Measurements from ENCODE around the gene PANK1.

PANK1 gene

DNA sequence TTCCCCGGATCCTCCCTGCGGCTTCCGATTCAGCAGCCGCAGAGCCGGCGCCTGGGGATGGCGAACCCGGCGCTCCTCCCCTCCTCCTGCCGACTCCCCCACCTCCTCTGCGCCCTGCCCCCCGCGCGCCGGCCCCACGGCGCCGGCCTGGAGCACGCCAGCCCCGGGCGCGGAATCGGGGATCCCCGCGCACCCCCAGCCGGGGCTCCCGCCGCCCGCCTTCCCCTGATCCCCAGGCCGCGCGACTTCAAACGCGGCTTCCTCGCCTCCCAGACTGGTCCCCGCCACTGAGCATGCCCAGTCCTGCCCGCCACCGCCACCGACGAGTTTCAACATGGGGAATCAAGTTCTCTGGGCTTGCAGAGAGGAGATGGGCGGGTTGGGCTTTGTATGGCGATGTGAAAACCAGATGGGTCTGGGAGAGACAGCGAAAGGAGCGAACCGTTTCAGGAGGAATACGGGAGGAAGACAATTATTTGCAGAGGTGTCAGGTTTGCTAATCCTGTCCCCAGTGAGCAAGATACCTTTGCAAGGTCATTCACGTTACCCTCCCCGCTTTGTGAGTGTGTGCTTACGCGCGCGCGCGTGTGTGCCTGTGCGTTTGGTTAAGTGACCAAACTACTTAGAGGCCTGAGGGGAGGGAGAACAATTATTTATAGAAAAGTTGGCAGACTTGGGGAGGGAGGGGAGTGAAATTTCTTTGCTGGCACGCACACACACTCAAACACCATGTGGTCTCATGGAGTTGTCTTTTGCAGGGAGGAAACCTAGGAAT, at the start of gene PANK1 (continued):
- 0 out of 2 replicates have a peak, but pooled peaks have one; percentile 16 for TF ChIP-seq ZNF660 (tag by site-specific recombination; IDR thresholded peaks at IDR 0.05)
- peak; percentile 83 for TF ChIP-seq SP7 (tag by site-specific recombination; IDR thresholded peaks at IDR 0.05)
- no peak for TF ChIP-seq ZNF549 (tag by site-specific recombination; IDR thresholded peaks at IDR 0.05)
- TF ChIP-seq, protein P1, sequence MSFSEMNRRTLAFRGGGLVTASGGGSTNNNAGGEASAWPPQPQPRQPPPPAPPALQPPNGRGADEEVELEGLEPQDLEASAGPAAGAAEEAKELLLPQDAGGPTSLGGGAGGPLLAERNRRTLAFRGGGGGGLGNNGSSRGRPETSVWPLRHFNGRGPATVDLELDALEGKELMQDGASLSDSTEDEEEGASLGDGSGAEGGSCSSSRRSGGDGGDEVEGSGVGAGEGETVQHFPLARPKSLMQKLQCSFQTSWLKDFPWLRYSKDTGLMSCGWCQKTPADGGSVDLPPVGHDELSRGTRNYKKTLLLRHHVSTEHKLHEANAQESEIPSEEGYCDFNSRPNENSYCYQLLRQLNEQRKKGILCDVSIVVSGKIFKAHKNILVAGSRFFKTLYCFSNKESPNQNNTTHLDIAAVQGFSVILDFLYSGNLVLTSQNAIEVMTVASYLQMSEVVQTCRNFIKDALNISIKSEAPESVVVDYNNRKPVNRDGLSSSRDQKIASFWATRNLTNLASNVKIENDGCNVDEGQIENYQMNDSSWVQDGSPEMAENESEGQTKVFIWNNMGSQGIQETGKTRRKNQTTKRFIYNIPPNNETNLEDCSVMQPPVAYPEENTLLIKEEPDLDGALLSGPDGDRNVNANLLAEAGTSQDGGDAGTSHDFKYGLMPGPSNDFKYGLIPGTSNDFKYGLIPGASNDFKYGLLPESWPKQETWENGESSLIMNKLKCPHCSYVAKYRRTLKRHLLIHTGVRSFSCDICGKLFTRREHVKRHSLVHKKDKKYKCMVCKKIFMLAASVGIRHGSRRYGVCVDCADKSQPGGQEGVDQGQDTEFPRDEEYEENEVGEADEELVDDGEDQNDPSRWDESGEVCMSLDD (tag by site-specific recombination; IDR thresholded peaks at IDR 0.05): peak; percentile 64; the same call in 1 of the 2 replicates
- peak; percentile 18; the same call in 1 of the 2 replicates for TF ChIP-seq ZSCAN23 (tag by site-specific recombination; IDR thresholded peaks at IDR 0.05)
- 0 out of 2 replicates have a peak, but pooled peaks have one; percentile 23 for TF ChIP-seq ZNF146 (tag by site-specific recombination; IDR thresholded peaks at IDR 0.05)
- TF ChIP-seq, protein P2, sequence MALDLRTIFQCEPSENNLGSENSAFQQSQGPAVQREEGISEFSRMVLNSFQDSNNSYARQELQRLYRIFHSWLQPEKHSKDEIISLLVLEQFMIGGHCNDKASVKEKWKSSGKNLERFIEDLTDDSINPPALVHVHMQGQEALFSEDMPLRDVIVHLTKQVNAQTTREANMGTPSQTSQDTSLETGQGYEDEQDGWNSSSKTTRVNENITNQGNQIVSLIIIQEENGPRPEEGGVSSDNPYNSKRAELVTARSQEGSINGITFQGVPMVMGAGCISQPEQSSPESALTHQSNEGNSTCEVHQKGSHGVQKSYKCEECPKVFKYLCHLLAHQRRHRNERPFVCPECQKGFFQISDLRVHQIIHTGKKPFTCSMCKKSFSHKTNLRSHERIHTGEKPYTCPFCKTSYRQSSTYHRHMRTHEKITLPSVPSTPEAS (tag by site-specific recombination; IDR thresholded peaks at IDR 0.05): peak; percentile 97

DNA sequence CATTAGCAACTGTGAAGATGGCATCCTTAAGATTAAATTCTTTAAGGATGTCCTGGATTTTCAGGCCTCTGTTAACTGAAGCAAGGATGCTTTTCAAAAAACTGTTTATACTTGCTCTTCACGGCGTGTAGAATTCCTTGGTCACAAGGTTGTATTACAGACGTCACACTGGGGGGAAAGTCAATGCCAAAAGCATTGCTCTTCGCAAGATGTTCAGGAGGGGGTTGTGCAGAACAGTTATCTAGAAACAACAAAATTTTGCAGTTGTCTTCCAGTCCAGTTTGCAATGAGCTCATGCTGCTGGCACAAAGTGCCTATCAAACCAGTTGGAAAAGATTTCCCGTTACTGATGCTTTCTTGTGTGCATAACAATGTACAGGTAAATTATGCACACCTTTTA, 48.1 kb upstream of the PANK1 start:
- Histone ChIP-seq H3K27ac (ENCODE audit: extremely low read depth, low read depth, low read length) (no peak overlapping the region), H3K36me3 (ENCODE audit: control insufficient read depth in 2 of 2, insufficient read depth in 1 of 2, low read length in 2 of 2) (no peaks in the 10 kb centered on the region), H3K4me1 (ENCODE audit: control insufficient read depth, insufficient read depth, low read length) (no peaks in the 10 kb centered on the region), H3K9me3 (ENCODE audit: control insufficient read depth, insufficient read depth, low read depth, low read length) (no peaks in the 10 kb centered on the region), H3K4me3 (ENCODE audit: low read depth, low read length) (no peak overlapping the region)
- POLR2A ChIA-PET: interaction anchor here (3.8 kb wide), 1 partner anchor 8 kb away, joined by 18 read pairs; the partner anchor contains the start of gene KIF20B
- TF ChIP-seq ZNF16 (tag by site-specific recombination; IDR thresholded peaks at IDR 0.05; ENCODE audit: low read depth) (no peak), ZNF624 (tag by site-specific recombination; IDR thresholded peaks at IDR 0.05) (no peak), OSR2 (tag by site-specific recombination; IDR thresholded peaks at IDR 0.05) (no peak), ZNF138 (tag by site-specific recombination; IDR thresholded peaks at IDR 0.05; ENCODE audit: borderline replicate concordance) (no peak), TCF7L2 (IDR thresholded peaks at IDR 0.05; ENCODE audit: borderline replicate concordance, low read depth, low read length) (no peak), ZNF776 (tag by site-specific recombination; IDR thresholded peaks at IDR 0.05; ENCODE audit: borderline replicate concordance) (no peak), ZNF600 (tag by site-specific recombination; IDR thresholded peaks at IDR 0.05) (no peak), ZNF571 (tag by site-specific recombination; IDR thresholded peaks at IDR 0.05) (no peak), ZNF341 (tag by site-specific recombination; IDR thresholded peaks at IDR 0.05; ENCODE audit: low read depth) (no peak), SCRT1 (tag by site-specific recombination; IDR thresholded peaks at IDR 0.05; ENCODE audit: borderline replicate concordance) (no peak), ZNF629 (tag by site-specific recombination; IDR thresholded peaks at IDR 0.05) (no peak), ZNF266 (tag by site-specific recombination; IDR thresholded peaks at IDR 0.05; ENCODE audit: low read depth) (no peak)
- CTCF ChIA-PET: no interaction called here

DNA sequence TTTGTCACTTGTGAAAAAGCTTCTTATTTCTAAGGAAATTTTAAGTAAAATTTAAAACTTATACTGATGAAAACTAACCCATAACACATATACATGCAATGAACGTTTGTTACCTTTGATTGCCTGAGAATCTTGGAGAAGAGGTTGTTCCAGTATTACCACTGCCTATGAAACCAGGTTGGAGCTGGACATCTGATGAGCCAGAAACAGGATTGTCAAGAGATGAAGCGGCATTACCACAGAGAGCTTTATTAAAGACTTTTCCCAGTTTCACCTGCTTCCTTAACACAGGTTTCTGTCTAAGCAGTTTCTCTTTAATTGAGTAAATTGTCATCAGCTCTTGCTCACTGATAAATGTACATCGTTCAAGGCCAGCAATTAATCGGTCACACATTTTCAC, 47.4 kb upstream of the PANK1 start:
- H3K4me3 ChIP-seq (ENCODE audit: low read depth, low read length): no peak overlapping the region
- ChIA-PET CTCF (interaction anchor here (0.7 kb wide), 1 partner anchor 56 kb away, joined by 3 read pairs; no protein-coding TSS in a partner anchor), POLR2A (interaction anchor here (1.0 to 3.8 kb wide), 2 partner anchors 9 to 49 kb away, joined by 3 to 18 read pairs; partner anchors contain the start of gene KIF20B)
- H3K9me3 ChIP-seq (ENCODE audit: control insufficient read depth, insufficient read depth, low read depth, low read length): no peaks in the 10 kb centered on the region
- H3K27ac ChIP-seq (ENCODE audit: extremely low read depth, low read depth, low read length): no peak overlapping the region
- H3K36me3 ChIP-seq (ENCODE audit: control insufficient read depth in 2 of 2, insufficient read depth in 1 of 2, low read length in 2 of 2): no peaks in the 10 kb centered on the region
- no peaks in the 10 kb centered on the region for H3K4me1 ChIP-seq (ENCODE audit: control insufficient read depth, insufficient read depth, low read length)
- TF ChIP-seq ZNF501 (tag by site-specific recombination; IDR thresholded peaks at IDR 0.05) (no peak), ZNF311 (tag by site-specific recombination; IDR thresholded peaks at IDR 0.05; ENCODE audit: borderline replicate concordance) (no peak), ZFP41 (tag by site-specific recombination; IDR thresholded peaks at IDR 0.05; ENCODE audit: borderline replicate concordance) (no peak), ZNF335 (tag by site-specific recombination; conservative IDR thresholded peaks at IDR 0.05) (no peak), ZNF292 (tag by site-specific recombination; IDR thresholded peaks at IDR 0.05; ENCODE audit: borderline replicate concordance, low read depth) (no peak), RBAK (tag by site-specific recombination; IDR thresholded peaks at IDR 0.05) (no peak)
- TF ChIP-seq, protein P3, sequence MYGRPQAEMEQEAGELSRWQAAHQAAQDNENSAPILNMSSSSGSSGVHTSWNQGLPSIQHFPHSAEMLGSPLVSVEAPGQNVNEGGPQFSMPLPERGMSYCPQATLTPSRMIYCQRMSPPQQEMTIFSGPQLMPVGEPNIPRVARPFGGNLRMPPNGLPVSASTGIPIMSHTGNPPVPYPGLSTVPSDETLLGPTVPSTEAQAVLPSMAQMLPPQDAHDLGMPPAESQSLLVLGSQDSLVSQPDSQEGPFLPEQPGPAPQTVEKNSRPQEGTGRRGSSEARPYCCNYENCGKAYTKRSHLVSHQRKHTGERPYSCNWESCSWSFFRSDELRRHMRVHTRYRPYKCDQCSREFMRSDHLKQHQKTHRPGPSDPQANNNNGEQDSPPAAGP (tag by site-specific recombination; IDR thresholded peaks at IDR 0.05): no peak
- TF ChIP-seq, protein P4, sequence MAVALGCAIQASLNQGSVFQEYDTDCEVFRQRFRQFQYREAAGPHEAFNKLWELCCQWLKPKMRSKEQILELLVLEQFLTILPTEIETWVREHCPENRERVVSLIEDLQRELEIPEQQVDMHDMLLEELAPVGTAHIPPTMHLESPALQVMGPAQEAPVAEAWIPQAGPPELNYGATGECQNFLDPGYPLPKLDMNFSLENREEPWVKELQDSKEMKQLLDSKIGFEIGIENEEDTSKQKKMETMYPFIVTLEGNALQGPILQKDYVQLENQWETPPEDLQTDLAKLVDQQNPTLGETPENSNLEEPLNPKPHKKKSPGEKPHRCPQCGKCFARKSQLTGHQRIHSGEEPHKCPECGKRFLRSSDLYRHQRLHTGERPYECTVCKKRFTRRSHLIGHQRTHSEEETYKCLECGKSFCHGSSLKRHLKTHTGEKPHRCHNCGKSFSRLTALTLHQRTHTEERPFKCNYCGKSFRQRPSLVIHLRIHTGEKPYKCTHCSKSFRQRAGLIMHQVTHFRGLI (tag by site-specific recombination; IDR thresholded peaks at IDR 0.05): no peak

All from HEK293 (cell line).